ENCODE data around the gene ELL3.

DNA sequence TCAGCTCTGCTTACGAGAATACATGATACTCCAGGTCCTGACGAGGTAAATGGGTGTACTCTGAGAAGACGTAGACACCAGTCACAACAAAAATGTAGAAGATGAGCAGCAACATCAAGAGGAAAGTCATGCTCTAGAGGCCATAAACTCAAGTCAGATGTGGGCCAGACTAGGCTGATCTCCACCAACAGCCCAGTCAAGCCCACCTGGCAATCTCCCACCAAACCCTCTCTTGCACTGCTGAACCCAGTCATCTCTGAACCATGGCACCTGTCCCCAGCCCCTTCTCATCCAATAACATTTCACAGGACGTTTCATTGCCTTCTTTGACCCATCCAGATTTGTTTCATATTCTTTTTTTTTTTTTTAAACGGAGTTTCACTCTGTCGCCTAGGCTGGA lies 41.4 kb downstream of the ELL3 start:
- TF ChIP-seq, protein P1, sequence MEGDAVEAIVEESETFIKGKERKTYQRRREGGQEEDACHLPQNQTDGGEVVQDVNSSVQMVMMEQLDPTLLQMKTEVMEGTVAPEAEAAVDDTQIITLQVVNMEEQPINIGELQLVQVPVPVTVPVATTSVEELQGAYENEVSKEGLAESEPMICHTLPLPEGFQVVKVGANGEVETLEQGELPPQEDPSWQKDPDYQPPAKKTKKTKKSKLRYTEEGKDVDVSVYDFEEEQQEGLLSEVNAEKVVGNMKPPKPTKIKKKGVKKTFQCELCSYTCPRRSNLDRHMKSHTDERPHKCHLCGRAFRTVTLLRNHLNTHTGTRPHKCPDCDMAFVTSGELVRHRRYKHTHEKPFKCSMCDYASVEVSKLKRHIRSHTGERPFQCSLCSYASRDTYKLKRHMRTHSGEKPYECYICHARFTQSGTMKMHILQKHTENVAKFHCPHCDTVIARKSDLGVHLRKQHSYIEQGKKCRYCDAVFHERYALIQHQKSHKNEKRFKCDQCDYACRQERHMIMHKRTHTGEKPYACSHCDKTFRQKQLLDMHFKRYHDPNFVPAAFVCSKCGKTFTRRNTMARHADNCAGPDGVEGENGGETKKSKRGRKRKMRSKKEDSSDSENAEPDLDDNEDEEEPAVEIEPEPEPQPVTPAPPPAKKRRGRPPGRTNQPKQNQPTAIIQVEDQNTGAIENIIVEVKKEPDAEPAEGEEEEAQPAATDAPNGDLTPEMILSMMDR (IDR thresholded peaks at IDR 0.05), result no peak
- no peak for TF ChIP-seq POLR2A (IDR thresholded peaks at IDR 0.05)

Measured in right lobe of liver (tissue), 4 donors.